NT2/D1 (cell line): ENCODE results near the gene PARM1.

Experiments
- SUZ12 ChIP-seq: IDR thresholded peaks from 2 replicates; pipeline ENCODE4 v1.6.1; 2011; ENCODE audit not compliant: insufficient read length, insufficient read depth; ENCODE audit errors: extremely low read depth
- YY1 ChIP-seq: IDR thresholded peaks from 2 replicates; pipeline ENCODE4 v1.6.1; 2011; ENCODE audit not compliant: insufficient read length, insufficient read depth
- ZNF274 ChIP-seq: IDR thresholded peaks from 2 replicates; pipeline ENCODE4 v1.6.1; 2011; ENCODE audit warnings: mild to moderate bottlenecking, low read depth, low read length

- TF ChIP-seq ZNF274 (no peak), YY1 (no peak), SUZ12 (no peak)
These were observed 115.4 kb downstream of the PARM1 start for GRCh38 chr4:75048208-75048879.
